HepG2 (cell line): ENCODE measurements around the gene HABP4. TPM values are rescaled to one million over a fixed set of nuclear protein-coding genes. Genes with fewer than 3 reads are reported as not detected.
A peak's percentile ranks its signal among the peaks of the same experiment; 100 is the strongest.

Experiments used
- CENPT ChIP-seq: sonication (generic); formaldehyde crosslinking; IDR thresholded peaks from 2 replicates; pipeline ENCODE4 v1.8.0; 2022; ENCODE audit warnings: low read depth, mild to moderate bottlenecking, moderate library complexity, missing genetic modification reagents
- FOXJ3 ChIP-seq: sonication (generic); formaldehyde crosslinking; IDR thresholded peaks from 2 replicates; pipeline ENCODE4 v1.4.0; 2020; ENCODE audit warnings: missing genetic modification reagents, mild to moderate bottlenecking, borderline replicate concordance
- HMG20A ChIP-seq: IDR thresholded peaks from 2 replicates; pipeline ENCODE4 v1.6.1; 2016; ENCODE audit warnings: borderline replicate concordance
- JUNB ChIP-seq: sonication (generic); formaldehyde crosslinking; IDR thresholded peaks from 2 replicates; pipeline ENCODE4 v1.8.0; 2022; ENCODE audit warnings: missing genetic modification reagents, mild to moderate bottlenecking, borderline replicate concordance
- KLF9 ChIP-seq: IDR thresholded peaks from 2 replicates; pipeline ENCODE4 v1.6.1; 2016; ENCODE audit warnings: low read depth
- MED1 ChIP-seq: sonication (generic); formaldehyde crosslinking; IDR thresholded peaks from 2 replicates; pipeline ENCODE4 v1.4.0; 2020; ENCODE audit warnings: missing genetic modification reagents
- MXD4 ChIP-seq: IDR thresholded peaks from 2 replicates; pipeline ENCODE4 v1.6.1; 2016; ENCODE audit warnings: mild to moderate bottlenecking, missing biosample characterization, missing genetic modification reagents
- NFKB2 ChIP-seq: sonication (generic); formaldehyde crosslinking; IDR thresholded peaks from 2 replicates; pipeline ENCODE4 v1.4.0; 2020; ENCODE audit warnings: missing genetic modification reagents, borderline replicate concordance
- NFYC ChIP-seq: IDR thresholded peaks from 2 replicates; pipeline ENCODE4 v1.6.1; 2016; ENCODE audit warnings: missing genetic modification reagents, missing compliant biosample characterization
- POGK ChIP-seq: sonication (generic); formaldehyde crosslinking; conservative IDR thresholded peaks from 2 replicates; pipeline ENCODE4 v1.8.0; 2022; ENCODE audit warnings: mild to moderate bottlenecking, moderate library complexity, missing genetic modification reagents
- SKI ChIP-seq: fragments of 450-650 bp; IDR thresholded peaks from one replicate; pipeline ENCODE4 v1.6.1; 2018; ENCODE audit warnings: mild to moderate bottlenecking; ENCODE audit not compliant: partially characterized antibody
- SSRP1 ChIP-seq: IDR thresholded peaks from 2 replicates; pipeline ENCODE4 v1.6.1; 2016; ENCODE audit warnings: control low read depth
- TGIF2 ChIP-seq: IDR thresholded peaks from 2 replicates; pipeline ENCODE4 v1.6.1; 2016; ENCODE audit warnings: control low read depth, missing compliant biosample characterization
- ZBTB10 ChIP-seq: sonication (generic); formaldehyde crosslinking; IDR thresholded peaks from 2 replicates; pipeline ENCODE4 v1.4.0; 2020; ENCODE audit warnings: missing genetic modification reagents, borderline replicate concordance
- ZBTB38 ChIP-seq: sonication (generic); formaldehyde crosslinking; IDR thresholded peaks from 2 replicates; pipeline ENCODE4 v1.5.1; 2020; ENCODE audit warnings: mild to moderate bottlenecking, missing genetic modification reagents
- ZNF225 ChIP-seq: sonication (generic); formaldehyde crosslinking; IDR thresholded peaks from 2 replicates; pipeline ENCODE4 v1.4.0; 2020; ENCODE audit warnings: mild to moderate bottlenecking, missing genetic modification reagents
- ZNF383 ChIP-seq: sonication (generic); formaldehyde crosslinking; IDR thresholded peaks from 2 replicates; pipeline ENCODE4 v1.4.0; 2020; ENCODE audit warnings: missing genetic modification reagents, mild to moderate bottlenecking, borderline replicate concordance
- ZNF550 ChIP-seq: sonication (generic); formaldehyde crosslinking; IDR thresholded peaks from 2 replicates; pipeline ENCODE4 v1.4.0; 2020; ENCODE audit warnings: mild to moderate bottlenecking, missing genetic modification reagents, borderline replicate concordance
- ZNF569 ChIP-seq: sonication (generic); formaldehyde crosslinking; IDR thresholded peaks from 2 replicates; pipeline ENCODE4 v1.5.0; 2020; ENCODE audit warnings: mild to moderate bottlenecking, missing genetic modification reagents, moderate library complexity, borderline replicate concordance
- polyA plus RNA-seq, 8 experiments: library from polyadenylated mRNA; depleted of rRNA in 3 of 8; stranded (reverse) in 7 of 8; unstranded in 1 of 8; fragments of >200 nt; fragmentation: Illumina TruSeq in 4 of 8; extraction: Trizol in 4 of 8; gene quantifications; 2 replicates each; pipeline versions ENCODE4 v1.2.1 to v1.2.3, GENCODE V29; 2011 to 2016; ENCODE audit warnings: low read depth in 4 of 8, missing spikeins in 1 of 8, mixed read lengths in 1 of 8; ENCODE audit not compliant: insufficient read depth in 1 of 8
- total RNA-seq, 5 experiments: library from RNA; depleted of rRNA; stranded (reverse); fragments of >200 nt; fragmentation: Illumina TruSeq; extraction: Trizol; gene quantifications; 2 replicates each; pipeline ENCODE4 v1.2.3, GENCODE V29; 2016; ENCODE audit warnings: low read depth in 1 of 5
- TF ChIP-seq, protein P1 (sequence below): IDR thresholded peaks from 2 replicates; pipeline ENCODE4 v1.6.1; 2016
- TF ChIP-seq, protein P2 (sequence below): sonication (generic); formaldehyde crosslinking; IDR thresholded peaks from 2 replicates; pipeline ENCODE4 v1.4.0; 2020; ENCODE audit warnings: mild to moderate bottlenecking, missing genetic modification reagents
- TF ChIP-seq, protein P3 (sequence below): conservative IDR thresholded peaks from 2 replicates; pipeline ENCODE4 v1.6.1; 2018; ENCODE audit warnings: missing genetic modification reagents

The HABP4 gene
- total and polyA plus RNA-seq, 2 of the 13 experiments (the other 11 are each of a cell fraction or from before 2014, with no cell fraction given), result 14.3 to 26.6 TPM

- no peak; the same call in 1 of the 2 replicates for TF ChIP-seq KLF9
- TF ChIP-seq FOXJ3, result no peak; the same call in 1 of the 2 replicates
- TF ChIP-seq HMG20A, result no peak
- TF ChIP-seq, protein P1, sequence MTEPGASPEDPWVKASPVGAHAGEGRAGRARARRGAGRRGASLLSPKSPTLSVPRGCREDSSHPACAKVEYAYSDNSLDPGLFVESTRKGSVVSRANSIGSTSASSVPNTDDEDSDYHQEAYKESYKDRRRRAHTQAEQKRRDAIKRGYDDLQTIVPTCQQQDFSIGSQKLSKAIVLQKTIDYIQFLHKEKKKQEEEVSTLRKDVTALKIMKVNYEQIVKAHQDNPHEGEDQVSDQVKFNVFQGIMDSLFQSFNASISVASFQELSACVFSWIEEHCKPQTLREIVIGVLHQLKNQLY, result peak; percentile 79; the same call in 1 of the 2 replicates
- 0 out of 2 replicates have a peak, but pooled peaks have one; percentile 66 for TF ChIP-seq ZNF383
- TF ChIP-seq SKI, result peak; percentile 65
- 0 out of 2 replicates have a peak, but pooled peaks have one; percentile 70 for TF ChIP-seq SSRP1 (CRISPR knock-in tag)
- 0 out of 2 replicates have a peak, but pooled peaks have one; percentile 77 for TF ChIP-seq ZNF225
- peak; percentile 89 for TF ChIP-seq MED1 (CRISPR knock-in tag)
- TF ChIP-seq NFYC (CRISPR knock-in tag), result peak; percentile 53
- TF ChIP-seq NFKB2 (CRISPR knock-in tag), result peak; percentile 23; the same call in 1 of the 2 replicates
- no peak for TF ChIP-seq CENPT (CRISPR knock-in tag)
- TF ChIP-seq, protein P2, sequence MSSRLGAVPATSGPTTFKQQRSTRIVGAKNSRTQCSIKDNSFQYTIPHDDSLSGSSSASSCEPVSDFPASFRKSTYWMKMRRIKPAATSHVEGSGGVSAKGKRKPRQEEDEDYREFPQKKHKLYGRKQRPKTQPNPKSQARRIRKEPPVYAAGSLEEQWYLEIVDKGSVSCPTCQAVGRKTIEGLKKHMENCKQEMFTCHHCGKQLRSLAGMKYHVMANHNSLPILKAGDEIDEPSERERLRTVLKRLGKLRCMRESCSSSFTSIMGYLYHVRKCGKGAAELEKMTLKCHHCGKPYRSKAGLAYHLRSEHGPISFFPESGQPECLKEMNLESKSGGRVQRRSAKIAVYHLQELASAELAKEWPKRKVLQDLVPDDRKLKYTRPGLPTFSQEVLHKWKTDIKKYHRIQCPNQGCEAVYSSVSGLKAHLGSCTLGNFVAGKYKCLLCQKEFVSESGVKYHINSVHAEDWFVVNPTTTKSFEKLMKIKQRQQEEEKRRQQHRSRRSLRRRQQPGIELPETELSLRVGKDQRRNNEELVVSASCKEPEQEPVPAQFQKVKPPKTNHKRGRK (CRISPR knock-in tag), result no peak
- TF ChIP-seq MXD4, result peak; percentile 21; the same call in 1 of the 2 replicates
- TF ChIP-seq TGIF2, result no peak; the same call in 1 of the 2 replicates
- no peak for TF ChIP-seq ZNF569
- TF ChIP-seq, protein P3, sequence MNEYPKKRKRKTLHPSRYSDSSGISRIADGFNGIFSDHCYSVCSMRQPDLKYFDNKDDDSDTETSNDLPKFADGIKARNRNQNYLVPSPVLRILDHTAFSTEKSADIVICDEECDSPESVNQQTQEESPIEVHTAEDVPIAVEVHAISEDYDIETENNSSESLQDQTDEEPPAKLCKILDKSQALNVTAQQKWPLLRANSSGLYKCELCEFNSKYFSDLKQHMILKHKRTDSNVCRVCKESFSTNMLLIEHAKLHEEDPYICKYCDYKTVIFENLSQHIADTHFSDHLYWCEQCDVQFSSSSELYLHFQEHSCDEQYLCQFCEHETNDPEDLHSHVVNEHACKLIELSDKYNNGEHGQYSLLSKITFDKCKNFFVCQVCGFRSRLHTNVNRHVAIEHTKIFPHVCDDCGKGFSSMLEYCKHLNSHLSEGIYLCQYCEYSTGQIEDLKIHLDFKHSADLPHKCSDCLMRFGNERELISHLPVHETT (CRISPR knock-in tag), result peak; percentile 96
- peak; percentile 42; the same call in 1 of the 2 replicates for TF ChIP-seq ZNF550
- no peak for TF ChIP-seq ZBTB10
- TF ChIP-seq ZBTB38 (CRISPR knock-in tag), result peak; percentile 87
- 0 out of 2 replicates have a peak, but pooled peaks have one; percentile 41 for TF ChIP-seq JUNB (CRISPR knock-in tag)
- TF ChIP-seq POGK, result peak; percentile 91
Observed at GRCh38 chr9:96417051-96417586, 32.9 kb upstream of the HABP4 start (continued).
